NCI-H1694 treated with DMSO at 0.1 percent for 48 hours (cell line): Measurements from ENCODE around the gene LYRM4.

Experiments used
- DNase-seq: peaks from one replicate; lab custom pipeline; 2025; lab: John Stamatoyannopoulos, UW

The LYRM4 gene

DNA sequence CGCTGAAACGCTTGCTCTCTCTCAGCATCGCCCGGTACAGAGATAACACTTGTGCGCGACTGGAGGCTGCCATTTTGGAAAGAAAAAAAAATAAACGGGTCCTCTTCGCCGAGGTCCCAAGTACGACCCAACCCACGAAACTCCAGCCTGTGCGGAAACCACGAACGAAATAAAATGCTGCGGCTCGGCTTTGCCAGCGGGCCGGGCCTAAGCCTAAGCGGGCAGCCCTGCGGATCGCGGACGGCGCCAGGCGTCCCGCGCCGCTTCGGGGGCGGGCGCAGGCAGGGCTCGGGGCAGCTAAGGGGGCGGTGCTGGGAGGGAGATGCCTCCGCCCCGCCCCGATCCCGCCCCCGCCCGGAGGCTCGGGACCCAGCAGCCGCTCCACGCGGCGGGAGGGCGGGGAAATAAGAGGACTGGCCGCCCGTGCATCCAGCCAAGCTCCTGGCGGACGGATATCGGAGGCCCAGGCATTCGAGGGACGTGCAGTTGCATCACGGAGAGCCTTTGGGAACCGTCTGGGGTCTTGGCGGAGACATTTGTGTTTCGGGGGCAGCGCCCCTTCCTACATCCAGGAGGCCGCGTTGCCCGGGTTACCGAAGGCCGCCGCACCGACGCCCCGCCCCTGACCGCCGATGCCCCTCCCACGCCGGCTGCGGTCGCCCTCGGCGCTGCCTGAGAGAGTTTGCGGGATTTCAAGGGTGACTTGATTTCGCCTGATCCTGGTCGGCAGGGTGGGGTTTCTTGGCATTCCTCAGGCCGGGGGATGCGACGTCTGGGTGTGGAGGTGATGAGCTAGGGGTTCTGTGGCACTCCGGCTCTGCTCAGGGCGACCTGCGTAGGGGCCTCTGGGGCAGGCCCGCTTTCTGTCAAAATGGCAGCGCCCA lies at the start of gene LYRM4, which contains the start of gene FARS2:
Gene LYRM4, minus strand, starts transcription at position 290 of the 884 bp plus-strand sequence. Its CDS starts 217 bp downstream, at position 73.
Gene FARS2, plus strand, starts transcription at position 853 of the 884 bp plus-strand sequence.
- DNase-seq: peak; percentile 79

DNA sequence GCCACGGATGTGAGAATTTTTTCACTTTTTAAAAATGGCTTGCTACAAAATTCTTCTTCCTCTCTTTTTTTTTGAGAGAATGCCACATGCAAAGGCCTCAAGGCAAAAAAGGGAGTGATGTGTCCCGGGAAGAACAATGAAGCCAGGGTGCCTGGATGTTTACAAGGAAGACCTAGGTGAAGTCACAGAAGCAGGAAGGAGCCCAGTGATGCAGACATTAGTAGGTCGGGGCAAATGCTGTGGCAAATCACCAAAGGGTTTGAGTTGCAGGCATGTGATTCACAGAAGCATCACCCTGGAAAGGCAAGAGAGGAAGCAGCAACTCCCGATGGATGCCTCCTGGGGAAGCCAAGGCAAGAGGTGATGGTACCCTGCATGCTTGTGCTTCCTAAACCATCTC lies 47.3 kb upstream of the LYRM4 start:
- DNase-seq: no peak

DNA sequence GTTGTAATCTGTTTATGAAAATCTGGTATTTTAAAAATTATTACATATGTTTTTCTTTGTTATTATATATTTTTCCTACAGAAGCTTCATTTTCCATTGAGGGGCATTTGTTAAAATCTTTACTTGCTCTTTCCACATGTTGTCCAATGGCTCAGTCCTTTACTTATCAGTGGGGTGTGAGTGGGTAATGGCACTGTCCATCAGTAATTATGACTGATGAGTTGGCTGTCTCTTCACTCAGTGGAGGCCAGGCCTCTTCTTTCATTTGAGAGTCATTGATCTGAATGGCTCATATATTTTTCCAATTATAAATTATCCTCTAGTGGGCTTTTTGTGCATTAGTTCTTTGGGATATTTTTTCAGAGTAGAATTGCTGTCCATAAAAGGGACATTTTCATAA lies 46.3 kb upstream of the LYRM4 start:
- DNase-seq: no peak

DNA sequence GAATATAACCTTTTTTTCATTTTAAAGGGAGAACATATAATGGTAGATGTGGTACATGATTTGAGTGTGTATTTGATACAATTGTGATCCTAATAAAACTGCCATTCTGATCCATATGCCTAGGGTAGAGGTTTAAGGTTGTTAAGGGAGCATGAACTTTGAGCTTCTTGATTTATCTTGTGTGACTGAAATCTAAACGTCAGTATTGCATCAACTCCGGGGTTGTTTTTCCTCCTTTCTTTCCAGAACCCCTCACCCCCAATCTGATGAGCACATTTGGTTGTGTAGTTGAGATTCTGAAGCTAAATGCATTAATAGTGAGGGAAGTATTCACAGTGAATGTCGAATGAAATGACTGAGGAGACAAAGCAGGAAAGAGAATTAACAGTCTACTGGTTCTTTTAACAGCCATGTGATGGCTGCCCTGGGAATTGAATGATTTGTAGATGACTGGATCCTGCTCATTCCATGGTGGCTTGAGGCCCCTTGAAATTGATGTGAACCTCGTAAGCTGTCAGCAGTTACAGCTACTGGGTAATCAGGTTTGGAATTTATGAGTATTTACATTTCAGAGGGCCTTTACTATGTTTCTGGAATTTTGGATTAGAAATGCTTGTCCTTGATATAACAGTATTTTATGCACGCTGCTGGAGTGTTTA lies 45.3 kb upstream of the LYRM4 start:
- DNase-seq: no peak

DNA sequence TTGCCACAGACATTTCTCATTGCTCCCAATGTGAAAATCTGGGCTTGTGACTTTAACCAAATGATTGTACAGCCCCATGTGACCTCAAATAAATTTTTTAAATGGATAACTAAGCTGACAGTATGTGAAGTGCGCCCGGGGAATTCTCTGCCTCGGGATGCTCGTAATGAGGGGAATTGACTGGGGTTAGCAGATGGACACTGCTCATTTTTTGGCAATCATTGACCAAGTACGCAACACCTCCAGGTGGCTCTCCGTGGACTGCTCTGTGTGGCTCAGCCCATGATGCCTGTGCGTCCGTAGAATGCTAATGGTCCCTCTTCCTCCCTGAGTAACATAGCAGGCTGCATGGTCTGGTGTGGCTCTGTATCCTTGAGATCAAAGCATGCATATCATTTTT lies 42.9 kb upstream of the LYRM4 start:
- DNase-seq: no peak

DNA sequence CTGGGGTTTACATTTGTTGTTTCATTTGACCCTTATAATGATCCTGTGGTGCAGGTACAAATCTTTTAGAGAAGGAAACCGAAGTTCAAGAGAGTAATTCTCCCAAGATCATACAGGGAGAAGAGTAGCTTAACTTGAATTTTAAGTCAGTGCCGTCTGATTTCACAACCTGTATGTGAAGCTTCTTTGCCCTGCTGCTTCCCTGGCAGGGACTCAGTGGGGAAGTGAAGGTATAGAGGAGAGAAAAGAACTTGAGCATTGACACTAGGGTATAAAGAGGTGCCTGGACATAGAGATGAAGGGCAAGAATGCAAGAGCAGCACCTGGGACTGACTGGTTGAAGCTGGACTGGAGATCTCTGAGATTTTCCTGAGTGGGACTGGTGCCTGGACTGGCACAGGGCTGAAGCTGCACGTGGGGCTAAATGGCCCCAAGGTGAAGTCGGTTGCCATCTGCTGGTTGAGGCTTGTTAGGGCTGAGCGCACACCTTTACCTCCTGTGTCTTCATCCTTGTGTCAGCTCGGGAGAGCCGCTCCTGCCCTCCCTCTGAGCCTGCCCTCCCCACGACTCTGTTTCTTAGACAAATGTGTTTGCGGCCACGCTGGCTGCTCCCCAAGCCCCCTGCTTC lies 42.4 kb upstream of the LYRM4 start:
- DNase-seq: no peak

DNA sequence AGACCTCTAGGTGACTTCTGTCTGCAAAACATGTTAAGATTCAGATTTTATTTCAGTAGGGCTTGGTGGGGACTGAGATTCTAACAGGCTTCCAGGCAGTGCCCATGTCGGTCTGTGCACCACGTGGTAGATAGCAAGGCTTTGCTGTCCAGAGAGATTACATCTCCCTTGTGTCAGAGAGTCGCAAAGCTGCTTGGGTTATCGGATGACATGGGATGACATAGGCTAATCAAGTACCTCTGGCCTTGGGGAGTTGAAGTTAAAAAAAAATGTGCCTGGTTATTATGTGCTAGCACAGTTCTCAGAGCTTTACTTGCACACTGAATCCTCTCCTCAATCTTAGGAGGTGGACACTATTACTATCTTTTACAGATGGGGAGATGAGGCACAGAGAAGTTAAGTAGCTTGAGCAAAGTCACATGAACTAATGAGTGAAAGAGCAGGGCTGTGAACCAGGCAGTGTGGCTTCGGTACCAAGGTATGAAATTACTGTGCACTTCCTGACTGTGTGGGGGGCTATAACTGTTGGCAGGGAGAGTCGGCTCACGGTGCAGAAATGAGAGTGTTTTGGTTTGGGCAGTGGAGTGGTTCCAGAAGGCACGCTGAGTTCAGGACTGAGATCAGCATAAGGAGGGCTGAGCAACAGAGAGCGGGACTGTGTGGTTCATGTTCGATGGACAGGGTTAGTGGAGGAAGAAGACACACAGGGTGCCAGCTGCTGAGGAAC lies 41.6 kb upstream of the LYRM4 start:
- no peak for DNase-seq

DNA sequence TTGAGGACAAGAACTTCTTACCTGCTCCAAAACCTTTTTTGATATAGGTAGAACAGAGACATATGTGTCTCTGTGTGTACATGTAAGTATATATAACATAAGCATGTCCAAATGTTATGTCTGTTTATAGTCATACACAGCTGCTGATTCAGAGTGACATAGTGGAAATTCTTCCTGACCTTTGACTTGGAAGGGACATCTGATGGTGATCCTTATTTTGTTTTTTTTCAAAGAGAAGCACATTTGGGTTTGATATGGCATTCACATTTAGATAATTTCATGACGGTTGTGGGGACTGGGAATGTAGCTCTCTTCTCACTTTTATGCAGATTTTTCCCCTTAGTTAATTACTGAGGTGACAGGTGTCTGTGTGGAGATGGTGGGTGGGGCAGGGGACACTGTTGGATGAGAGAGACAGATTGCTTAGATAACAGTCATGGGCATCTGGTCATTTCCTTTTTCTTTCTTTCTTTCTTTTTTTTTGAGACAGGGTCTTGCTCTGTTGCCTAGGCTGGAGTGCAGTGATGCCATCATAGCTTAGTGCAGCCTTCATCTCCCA lies 39.5 kb upstream of the LYRM4 start:
- no peak for DNase-seq

DNA sequence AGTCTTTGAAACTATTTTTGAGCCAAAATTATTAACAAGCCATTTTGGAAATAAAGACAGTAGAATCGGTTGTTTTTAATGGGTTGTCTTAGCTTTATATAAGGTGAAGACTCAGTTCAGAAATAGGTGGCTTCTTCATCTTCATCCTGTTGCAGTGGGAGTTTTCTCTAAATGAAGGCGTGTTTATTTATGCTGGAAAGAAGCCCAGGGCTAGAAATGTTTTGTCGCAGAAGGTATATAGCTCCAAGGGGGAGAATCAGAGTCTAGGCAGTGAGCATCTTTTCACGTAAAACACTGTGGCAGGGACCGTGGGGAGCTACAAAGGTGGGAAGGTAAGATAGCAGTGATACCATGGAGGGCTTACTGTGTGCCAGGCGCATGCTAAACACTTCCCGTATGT lies 34.9 kb upstream of the LYRM4 start:
- no peak for DNase-seq

DNA sequence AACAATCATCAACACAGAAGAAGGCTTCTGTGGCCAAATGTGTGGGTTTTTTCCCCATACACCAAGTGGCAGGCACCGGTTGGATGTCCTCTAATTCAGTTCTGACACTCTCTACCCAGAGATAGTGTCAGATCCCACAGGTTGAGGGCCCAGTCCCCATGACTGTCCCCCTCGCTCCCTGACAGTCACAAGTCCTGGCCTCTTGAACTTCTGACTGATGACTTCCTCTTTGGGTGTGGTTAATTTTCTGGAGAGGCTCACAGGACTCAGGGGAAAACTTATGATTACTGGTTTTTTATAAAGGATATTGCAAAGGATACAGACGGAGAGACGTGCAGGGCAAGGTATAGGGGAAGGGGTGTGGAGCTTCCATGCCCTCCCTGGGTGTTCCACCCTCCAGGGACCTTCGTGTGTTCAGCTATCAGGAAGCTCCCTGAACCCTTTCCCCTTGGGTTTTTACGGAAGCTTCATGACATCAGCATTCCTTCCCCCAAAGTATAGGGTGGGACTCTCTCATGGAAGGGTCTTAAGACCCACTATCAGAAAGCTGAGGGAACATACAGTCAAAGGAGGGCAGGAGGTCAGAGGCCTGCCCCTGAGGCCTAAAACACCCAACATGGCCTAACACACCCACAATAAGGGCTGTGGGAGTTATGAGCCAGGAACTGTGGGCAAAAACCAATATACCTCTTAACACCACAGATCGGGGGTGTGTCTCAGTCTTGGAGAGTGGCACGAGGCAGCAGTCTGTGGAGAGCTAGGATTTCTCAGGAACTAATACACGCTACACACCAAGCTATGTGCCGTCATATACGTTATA lies 33.9 kb upstream of the LYRM4 start:
- DNase-seq: no peak

DNA sequence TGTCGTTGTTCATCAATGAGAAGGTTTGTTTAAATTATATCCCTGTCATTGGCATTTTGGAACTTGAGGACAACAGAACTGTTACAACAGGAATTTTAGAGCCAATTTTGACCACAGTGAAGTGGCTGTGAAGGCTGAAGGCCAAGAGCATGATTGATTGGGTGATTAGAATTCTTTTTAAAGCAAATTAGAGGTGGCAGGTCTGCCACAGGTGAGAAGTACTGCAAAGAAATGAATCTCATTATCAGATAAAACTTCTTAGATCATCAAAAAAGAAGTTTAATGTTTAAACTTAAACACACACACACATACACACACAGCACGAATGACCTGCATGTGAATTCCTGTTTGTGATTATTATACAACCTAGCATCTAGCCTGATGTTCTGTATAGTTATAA lies 32.9 kb upstream of the LYRM4 start:
- DNase-seq: no peak

DNA sequence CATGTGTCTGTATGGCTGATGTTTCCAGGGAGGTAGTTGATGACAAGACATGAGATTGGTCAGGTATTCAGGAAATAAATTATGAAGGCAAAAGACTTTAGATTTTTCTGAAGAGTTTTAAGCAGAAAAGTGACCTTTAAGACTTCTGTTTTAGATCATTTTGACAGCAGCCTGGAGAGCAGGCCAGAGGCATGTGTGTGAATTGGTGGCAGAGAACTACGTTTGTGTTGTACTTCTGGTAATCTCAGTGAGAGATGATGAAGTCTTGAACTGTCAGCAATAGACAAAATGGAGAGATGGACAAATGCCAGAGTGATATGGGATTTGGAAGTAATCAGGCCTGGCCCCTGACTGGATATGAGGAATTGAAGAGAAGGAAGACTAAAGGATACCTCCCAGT lies 31.4 kb upstream of the LYRM4 start:
- no peak for DNase-seq

DNA sequence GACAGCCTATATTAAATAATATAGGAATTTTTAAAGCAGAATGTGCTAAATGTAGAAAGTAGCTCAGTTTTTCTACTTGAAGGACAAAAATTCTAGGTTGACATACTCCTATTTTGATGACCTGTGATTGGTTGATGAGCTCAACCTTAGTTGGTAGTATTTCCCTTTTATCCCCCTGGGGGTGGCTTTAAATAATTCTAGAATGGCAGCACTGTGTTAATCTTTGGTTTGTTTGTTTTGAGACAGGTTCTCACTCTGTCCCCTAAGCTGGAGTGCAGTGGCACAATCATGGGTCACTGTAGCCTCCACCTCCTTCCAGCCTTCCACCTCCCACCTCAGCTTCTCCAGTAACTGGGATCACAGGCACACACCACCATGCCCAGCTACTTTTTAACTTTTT lies 29.8 kb upstream of the LYRM4 start:
- no peak for DNase-seq

DNA sequence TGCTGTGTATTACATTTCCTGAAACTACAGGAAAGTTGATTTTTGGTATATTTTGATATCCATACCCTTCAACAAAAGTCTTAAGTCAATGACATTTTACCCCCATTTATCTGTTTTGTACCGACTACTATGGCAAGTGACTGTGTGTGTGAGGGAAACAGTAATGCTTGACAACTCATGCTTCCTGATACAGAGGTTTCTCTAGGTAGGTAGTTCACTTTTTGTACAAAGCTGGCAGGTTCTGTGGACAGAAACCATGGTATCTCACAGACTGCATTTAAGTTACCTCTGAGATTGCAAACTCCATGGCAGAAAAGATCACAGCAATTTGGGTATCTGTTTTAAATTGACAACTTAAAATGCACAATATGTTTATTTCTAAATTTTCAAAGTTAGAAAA lies 29.3 kb upstream of the LYRM4 start:
- DNase-seq: no peak

DNA sequence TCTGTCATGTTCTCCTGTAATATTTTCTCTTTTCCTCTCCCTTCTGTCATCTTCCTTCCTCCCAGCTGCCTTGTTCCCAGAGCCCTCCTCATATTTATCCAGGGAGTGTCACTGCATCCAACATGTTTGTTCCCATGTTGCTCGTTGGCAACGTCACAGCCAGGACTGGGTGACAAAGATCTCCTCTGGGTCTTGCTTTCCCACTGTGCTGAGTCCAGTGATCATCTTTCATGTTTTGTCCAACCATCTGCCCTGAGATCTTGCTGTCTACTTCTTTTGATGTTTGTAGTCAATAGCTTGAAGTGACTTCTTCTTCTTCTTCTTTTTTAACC lies 27.2 kb upstream of the LYRM4 start:
- no peak for DNase-seq

DNA sequence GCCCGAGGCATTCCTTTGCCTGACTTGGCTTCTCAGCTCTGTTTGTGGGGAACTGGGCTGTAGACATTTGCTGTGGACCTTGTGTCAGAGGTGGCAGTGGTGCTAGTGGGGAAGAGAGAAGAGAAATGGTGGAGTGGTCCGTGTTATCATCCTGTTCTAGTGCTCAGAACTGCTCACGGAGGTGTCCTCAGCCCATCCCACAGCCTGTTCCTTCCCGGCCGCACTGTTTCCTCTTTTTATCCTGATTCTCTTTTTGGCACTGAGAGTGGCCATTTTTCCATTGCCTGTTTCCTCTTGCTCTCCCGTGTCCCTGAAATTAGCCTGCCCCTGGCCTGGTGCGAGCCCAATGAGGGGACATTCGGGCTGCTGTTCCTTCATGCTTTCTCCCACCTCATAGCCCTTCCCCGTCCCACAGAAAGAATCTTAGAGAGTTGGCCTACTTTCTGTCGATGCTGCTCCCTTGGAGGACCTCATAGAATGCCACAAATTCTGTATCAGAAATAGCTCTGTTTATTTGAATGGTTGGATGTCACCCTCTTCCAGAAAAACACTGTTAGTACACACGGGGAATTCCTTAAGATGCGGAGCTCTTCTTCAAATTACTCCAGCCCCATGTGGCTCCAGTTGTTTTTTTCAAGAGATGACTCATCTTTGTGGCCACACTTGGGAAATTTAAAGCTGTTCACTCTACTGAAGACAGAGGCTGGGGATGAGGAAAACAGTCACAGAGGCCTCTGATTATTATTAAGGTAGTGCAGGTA lies 26.6 kb upstream of the LYRM4 start:
- no peak for DNase-seq

DNA sequence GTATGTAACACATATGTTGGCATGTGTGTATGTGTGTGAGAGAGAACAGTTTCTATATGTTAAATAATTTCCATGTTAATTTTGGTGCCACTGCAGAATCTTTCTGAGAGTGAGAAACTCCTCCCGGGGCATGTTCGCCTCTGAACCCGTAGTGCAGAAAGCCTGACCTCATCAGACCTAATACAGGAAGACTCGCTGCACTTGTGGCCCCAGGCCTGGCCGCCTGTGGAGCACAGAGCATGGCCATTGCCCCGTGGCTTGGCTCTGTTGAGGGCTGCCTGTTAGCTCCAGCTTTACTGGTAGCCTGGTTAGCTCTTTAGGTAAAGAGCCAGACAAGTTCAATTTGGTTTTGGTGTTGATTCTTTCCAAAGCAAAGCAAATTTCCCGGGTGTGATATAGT lies 26.0 kb upstream of the LYRM4 start:
- DNase-seq: no peak

DNA sequence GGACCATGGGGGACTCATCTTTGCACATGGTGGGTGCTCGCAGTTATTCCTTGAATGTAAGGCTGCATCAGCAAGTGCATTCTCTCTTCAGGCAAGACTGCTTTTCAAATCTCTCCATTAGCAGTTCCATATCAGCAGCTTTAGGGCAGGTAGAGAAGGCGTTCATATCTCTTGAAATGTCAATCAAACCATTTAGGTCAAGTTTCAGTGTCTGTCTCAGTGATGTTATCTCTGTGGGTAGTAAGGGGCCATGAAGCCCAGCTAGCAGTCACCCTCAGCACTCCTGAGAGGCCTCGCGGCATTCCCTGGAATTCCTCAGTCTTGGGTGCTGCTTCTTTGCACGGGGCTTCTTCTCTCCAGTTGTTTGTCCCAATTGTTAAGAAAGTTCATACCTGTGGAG lies 24.8 kb upstream of the LYRM4 start:
- DNase-seq: no peak

DNA sequence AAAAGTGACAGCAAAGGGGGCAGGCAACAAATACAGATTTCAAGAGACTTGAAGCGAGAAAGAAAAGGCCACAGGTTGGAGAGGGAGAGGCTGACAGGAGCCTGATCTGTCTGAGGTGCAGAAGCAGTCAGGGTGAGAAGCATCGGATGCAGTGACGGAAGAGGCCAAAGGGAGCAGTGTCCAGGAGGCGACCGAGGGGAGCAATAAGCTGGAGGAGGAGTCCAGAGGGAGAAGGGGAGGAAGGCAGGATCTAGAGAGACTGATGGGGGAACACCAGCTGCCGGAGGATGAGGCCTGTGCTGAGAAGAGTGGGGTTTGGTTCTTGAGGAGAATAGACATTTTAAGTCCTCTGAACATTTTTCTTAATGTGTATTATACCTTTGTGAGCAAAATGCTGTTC lies 24.3 kb upstream of the LYRM4 start:
- no peak for DNase-seq

DNA sequence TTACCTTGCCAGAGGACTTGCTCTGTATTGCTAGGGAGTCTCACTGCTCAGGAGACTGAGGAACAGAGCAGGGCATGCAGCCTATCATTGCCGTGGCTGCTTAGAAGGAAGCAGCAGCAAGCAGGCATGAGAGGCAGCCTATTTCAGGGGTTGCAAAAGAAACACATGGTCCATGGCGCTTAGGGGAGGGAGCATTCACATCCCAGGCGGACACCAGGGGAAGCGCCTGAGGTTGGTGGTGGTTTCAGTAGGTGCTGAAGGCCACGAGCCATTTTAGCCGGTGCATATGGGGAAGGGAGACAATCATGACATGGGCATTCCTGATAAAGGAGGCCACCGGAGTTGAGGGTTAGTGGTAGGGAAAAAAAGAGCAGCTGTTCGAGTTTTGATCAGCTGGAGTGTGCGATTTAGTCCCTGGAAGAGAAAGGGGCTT lies 21.5 kb upstream of the LYRM4 start:
- DNase-seq: no peak

DNA sequence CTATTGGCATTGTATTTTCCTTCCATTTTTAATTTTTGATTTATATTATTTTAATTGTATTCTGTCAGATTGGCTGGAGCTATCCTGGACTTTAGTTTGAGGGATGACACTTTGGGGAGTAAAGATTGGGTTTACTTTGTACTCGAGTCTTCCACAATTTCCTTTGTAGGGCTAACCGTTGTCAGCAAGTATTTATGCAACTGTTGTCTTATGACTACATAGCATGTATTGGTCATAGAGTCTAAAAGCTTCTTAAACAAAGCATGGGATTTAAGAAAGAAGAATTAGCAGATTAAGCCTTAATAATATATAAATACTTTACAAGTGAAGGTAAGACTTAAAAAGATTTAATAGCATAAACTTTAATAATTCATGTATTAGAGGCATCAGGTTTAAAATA lies 20.2 kb upstream of the LYRM4 start:
- no peak for DNase-seq
